T follicular helper cell (primary cell): Measurements from ENCODE around the gene TMC4.

Experiments
- DNase-seq: peaks from one replicate; pipeline ENCODE4 v3.0.0-alpha.2; 2020; ENCODE audit warnings: low read depth

Gene TMC4

GRCh38 chr19:54133312-54133956, 39.5 kb downstream of the TMC4 start:
- DNase-seq, result no peak

GRCh38 chr19:54129617-54129996, 43.4 kb downstream of the TMC4 start:
- no peak for DNase-seq

- no peak for DNase-seq
Measured at GRCh38 chr19:54128796-54129616, 44.0 kb downstream of the TMC4 start.

- no peak for DNase-seq
Measured at GRCh38 chr19:54128441-54128725, 44.6 kb downstream of the TMC4 start.

GRCh38 chr19:54127688-54128440, 45.1 kb downstream of the TMC4 start:
- DNase-seq, result no peak

- DNase-seq, result no peak
Measured at GRCh38 chr19:54125713-54126112, 47.2 kb downstream of the TMC4 start.

- DNase-seq, result no peak
Measured at GRCh38 chr19:54124393-54124792, 48.6 kb downstream of the TMC4 start.

- DNase-seq, result no peak
Measured at GRCh38 chr19:54123682-54124081, 49.3 kb downstream of the TMC4 start.

GRCh38 chr19:54121259-54121658, 51.7 kb downstream of the TMC4 start:
- DNase-seq, result no peak

- peak; percentile 97 for DNase-seq
Measured at GRCh38 chr19:54115109-54116063, 57.6 kb downstream of the TMC4 start, which contains the start of the genes PRPF31 and TFPT. TSS of gene PRPF31 (plus strand) at chr19:54115754. CDS start at chr19:54118279, 2,525 bp downstream. TSS of gene TFPT (minus strand) at chr19:54115657. CDS start at chr19:54115269, 388 bp downstream.

GRCh38 chr19:54114340-54115108, 58.4 kb downstream of the TMC4 start:
- peak; percentile 36 for DNase-seq
